ENCODE measurements around the gene ERBB3. TPM values are rescaled to one million over a fixed set of nuclear protein-coding genes. Genes with fewer than 3 reads are reported as not detected.
A peak's percentile ranks its signal among the peaks of the same experiment; 100 is the strongest.

Gene ERBB3
- total and polyA plus RNA-seq, 2 experiments from 2014 or later, result 56.1 to 104 TPM

DNA sequence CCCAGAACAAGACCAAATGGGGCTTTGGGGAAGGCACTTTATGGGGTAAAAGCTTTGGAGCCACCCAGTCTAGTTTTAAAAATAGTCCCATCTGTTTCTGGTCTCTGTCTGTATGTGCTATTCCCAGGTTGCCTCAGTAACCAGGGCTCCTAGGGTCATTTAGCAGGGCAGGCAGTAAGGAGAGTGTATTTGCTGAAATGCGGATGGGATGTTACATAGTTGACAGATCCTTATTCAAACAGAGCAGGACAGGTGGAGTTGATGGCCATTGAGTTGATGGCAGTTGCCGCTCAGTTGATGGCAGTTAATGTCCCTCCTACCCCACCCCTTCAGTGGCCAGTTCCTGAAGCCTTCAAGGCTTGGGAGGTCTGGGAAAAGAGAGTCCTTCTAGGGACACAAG, 42.7 kb downstream of the ERBB3 start:
- no peaks in the 10 kb centered on the region for H3K9me2 ChIP-seq (replicated peaks; ENCODE audit: insufficient read depth)
- H4K20me1 ChIP-seq (ENCODE audit: insufficient read depth, poor library complexity, severe bottlenecking), result peaks cover 1% of the 10 kb centered on the region
- H3K4me1 ChIP-seq (ENCODE audit: insufficient read depth), result peaks cover 24% of the 10 kb centered on the region
- H3K9me3 ChIP-seq (ENCODE audit: low read depth), result no peaks in the 10 kb centered on the region
- H3K36me3 ChIP-seq (replicated peaks; ENCODE audit: insufficient read depth, low read depth), result no peaks in the 10 kb centered on the region
- H3K27me3 ChIP-seq, result no peaks in the 10 kb centered on the region
- DNase-seq (ENCODE audit: low spot score), result no peak
- no peak overlapping the region for H3K27ac ChIP-seq
- H3K79me2 ChIP-seq, result peaks cover 7% of the 10 kb centered on the region
- no peak overlapping the region for H3K4me3 ChIP-seq
- H3K4me2 ChIP-seq, result no peak overlapping the region
- TF ChIP-seq EZH2 (IDR thresholded peaks at IDR 0.05; ENCODE audit: borderline replicate concordance) (no peak), EZH2phosphoT487 (IDR thresholded peaks at IDR 0.05; ENCODE audit: low read depth, severe bottlenecking, unreplicated experiment) (no peak)
- TF ChIP-seq, protein P1, sequence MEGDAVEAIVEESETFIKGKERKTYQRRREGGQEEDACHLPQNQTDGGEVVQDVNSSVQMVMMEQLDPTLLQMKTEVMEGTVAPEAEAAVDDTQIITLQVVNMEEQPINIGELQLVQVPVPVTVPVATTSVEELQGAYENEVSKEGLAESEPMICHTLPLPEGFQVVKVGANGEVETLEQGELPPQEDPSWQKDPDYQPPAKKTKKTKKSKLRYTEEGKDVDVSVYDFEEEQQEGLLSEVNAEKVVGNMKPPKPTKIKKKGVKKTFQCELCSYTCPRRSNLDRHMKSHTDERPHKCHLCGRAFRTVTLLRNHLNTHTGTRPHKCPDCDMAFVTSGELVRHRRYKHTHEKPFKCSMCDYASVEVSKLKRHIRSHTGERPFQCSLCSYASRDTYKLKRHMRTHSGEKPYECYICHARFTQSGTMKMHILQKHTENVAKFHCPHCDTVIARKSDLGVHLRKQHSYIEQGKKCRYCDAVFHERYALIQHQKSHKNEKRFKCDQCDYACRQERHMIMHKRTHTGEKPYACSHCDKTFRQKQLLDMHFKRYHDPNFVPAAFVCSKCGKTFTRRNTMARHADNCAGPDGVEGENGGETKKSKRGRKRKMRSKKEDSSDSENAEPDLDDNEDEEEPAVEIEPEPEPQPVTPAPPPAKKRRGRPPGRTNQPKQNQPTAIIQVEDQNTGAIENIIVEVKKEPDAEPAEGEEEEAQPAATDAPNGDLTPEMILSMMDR (IDR thresholded peaks at IDR 0.05; ENCODE audit: poor library complexity), result no peak
- whole genome bisulfite sequencing (ENCODE audit: low lambda C conversion rate, missing lambda C conversion rate), result 48% methylated on average over 2 of the region's 2 CpGs
- no peak overlapping the region for H2AFZ ChIP-seq

DNA sequence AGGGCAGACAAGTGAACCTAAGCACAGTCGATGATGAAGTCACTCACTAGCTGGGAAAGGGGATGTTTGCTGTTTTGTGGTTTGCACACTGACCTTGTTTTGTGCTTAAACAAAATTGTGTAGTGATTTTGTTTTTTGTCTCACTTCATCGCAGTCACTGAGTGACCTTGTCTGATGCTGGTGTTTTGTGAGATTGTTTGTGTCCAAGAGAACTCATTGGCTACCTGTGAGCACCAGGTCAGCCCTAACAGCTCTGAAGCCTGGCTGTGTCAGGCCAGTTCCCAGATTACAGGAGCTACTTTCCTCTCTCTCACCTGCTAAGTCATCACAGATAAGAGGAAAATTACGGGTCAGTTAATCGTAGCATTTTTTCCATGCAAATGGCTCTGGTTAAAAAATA, 44.2 kb downstream of the ERBB3 start:
- Histone ChIP-seq H3K4me3 (no peak overlapping the region), H3K4me1 (ENCODE audit: insufficient read depth) (peaks cover 19% of the 10 kb centered on the region), H3K27me3 (no peaks in the 10 kb centered on the region), H3K4me2 (no peak overlapping the region), H3K79me2 (peaks cover 10% of the 10 kb centered on the region), H2AFZ (no peak overlapping the region), H3K27ac (no peak overlapping the region), H3K9me2 (replicated peaks; ENCODE audit: insufficient read depth) (no peaks in the 10 kb centered on the region), H3K36me3 (replicated peaks; ENCODE audit: insufficient read depth, low read depth) (no peaks in the 10 kb centered on the region), H3K9me3 (ENCODE audit: low read depth) (no peaks in the 10 kb centered on the region), H4K20me1 (ENCODE audit: insufficient read depth, poor library complexity, severe bottlenecking) (no peaks in the 10 kb centered on the region)
- 76% methylated on average over 4 of the region's 4 CpGs for WGBS (ENCODE audit: low lambda C conversion rate, missing lambda C conversion rate)
- TF ChIP-seq, protein P1 (IDR thresholded peaks at IDR 0.05; ENCODE audit: poor library complexity), result no peak
- TF ChIP-seq EZH2 (IDR thresholded peaks at IDR 0.05; ENCODE audit: borderline replicate concordance), result no peak
- TF ChIP-seq EZH2phosphoT487 (IDR thresholded peaks at IDR 0.05; ENCODE audit: low read depth, severe bottlenecking, unreplicated experiment), result no peak
- DNase-seq (ENCODE audit: low spot score), result no peak

DNA sequence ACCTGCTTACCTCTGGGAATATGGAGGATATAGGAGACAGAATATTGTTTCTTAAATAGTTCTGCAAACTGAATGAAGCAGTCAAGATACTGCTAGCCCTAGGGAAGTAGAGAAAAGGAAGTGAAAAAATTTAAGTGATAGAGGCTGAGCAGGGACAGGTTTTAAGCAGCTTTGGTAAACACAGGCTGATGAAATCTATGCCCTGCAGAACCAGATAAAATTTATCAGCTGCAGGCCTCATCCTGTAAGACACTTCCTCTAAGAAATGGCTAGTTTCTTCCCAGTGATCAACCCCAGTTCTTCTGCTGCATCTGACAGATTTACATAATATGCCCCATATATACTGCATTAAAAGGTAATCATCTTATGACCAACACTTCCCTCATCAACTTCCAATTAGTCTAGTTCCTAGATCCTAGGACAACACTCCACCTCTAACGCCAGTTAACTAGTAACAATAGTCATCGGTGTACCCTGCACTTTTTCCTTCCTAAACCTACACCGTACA, 46.8 kb downstream of the ERBB3 start:
- Histone ChIP-seq H3K9me2 (replicated peaks; ENCODE audit: insufficient read depth) (no peaks in the 10 kb centered on the region), H3K9me3 (ENCODE audit: low read depth) (no peaks in the 10 kb centered on the region), H4K20me1 (ENCODE audit: insufficient read depth, poor library complexity, severe bottlenecking) (peaks cover 4% of the 10 kb centered on the region), H3K27me3 (no peaks in the 10 kb centered on the region), H3K27ac (peak overlapping the region; percentile 78), H3K4me1 (ENCODE audit: insufficient read depth) (peaks cover 11% of the 10 kb centered on the region), H2AFZ (no peak overlapping the region), H3K36me3 (replicated peaks; ENCODE audit: insufficient read depth, low read depth) (no peaks in the 10 kb centered on the region), H3K4me3 (no peak overlapping the region), H3K79me2 (peaks cover 19% of the 10 kb centered on the region), H3K4me2 (peak overlapping the region; percentile 73)
- DNase-seq (ENCODE audit: low spot score), result no peak
- WGBS (ENCODE audit: low lambda C conversion rate, missing lambda C conversion rate), result 70% methylated on average over 3 of the region's 3 CpGs
- no peak for TF ChIP-seq EZH2phosphoT487 (IDR thresholded peaks at IDR 0.05; ENCODE audit: low read depth, severe bottlenecking, unreplicated experiment)
- TF ChIP-seq, protein P1 (IDR thresholded peaks at IDR 0.05; ENCODE audit: poor library complexity), result no peak
- TF ChIP-seq EZH2 (IDR thresholded peaks at IDR 0.05; ENCODE audit: borderline replicate concordance), result no peak
